AG04449 (cell line): ENCODE results near the gene MNT.

Experiments used
- CTCF ChIA-PET: fragments of 350-600 bp; formaldehyde crosslinking; extraction: SDS; loops from one replicate; lab custom pipeline; 2021; ENCODE audit warnings: antibody characterized with exemption; lab: Yijun Ruan, JAX
- POLR2A ChIA-PET: fragments of 400-600, 350-600 bp; formaldehyde crosslinking; extraction: SDS; loops from one replicate; lab custom pipeline; 2020; ENCODE audit warnings: antibody characterized with exemption, inconsistent platforms; lab: Yijun Ruan, JAX
- DNase-seq: peaks from one replicate; pipeline ENCODE4 v3.0.0-alpha.2; 2010; ENCODE audit warnings: low read depth, low spot score
- H3K4me3 ChIP-seq: 2 replicates; pipeline ENCODE4 v1.5.1; 2011; ENCODE audit warnings: low read depth, mild to moderate bottlenecking, control low read depth, low read length
- CTCF ChIP-seq: IDR thresholded peaks from one replicate; pipeline ENCODE4 v1.5.1; 2011; ENCODE audit warnings: mild to moderate bottlenecking, moderate library complexity, low read length, control low read depth, inconsistent platforms; ENCODE audit not compliant: insufficient read depth; ENCODE audit errors: missing control alignments

Gene MNT

GRCh38 chr17:2365132-2365531 lies 35.7 kb downstream of the MNT start:
- no peak for DNase-seq
- H3K4me3 ChIP-seq = no peak overlapping the region
- TF ChIP-seq CTCF = no peak
- ChIA-PET POLR2A (no interaction called here), CTCF (interaction anchor here (1.6 to 11.0 kb wide), 3 partner anchors 12 to 51 kb away, joined by 4 to 80 read pairs (median 16); no protein-coding TSS in a partner anchor)

GRCh38 chr17:2364763-2365116 lies 36.1 kb downstream of the MNT start:
- H3K4me3 ChIP-seq = no peak overlapping the region
- ChIA-PET CTCF (interaction anchor here (1.1 to 11.0 kb wide), 4 partner anchors 12 to 51 kb away, joined by 4 to 80 read pairs (median 10); no protein-coding TSS in a partner anchor), POLR2A (no interaction called here)
- no peak for TF ChIP-seq CTCF
- DNase-seq = no peak

GRCh38 chr17:2363851-2364762 lies 36.8 kb downstream of the MNT start:
- DNase-seq = no peak
- TF ChIP-seq CTCF = no peak
- CTCF ChIA-PET = interaction anchor here (0.8 to 11.0 kb wide), 5 partner anchors 11 to 52 kb away, joined by 4 to 80 read pairs (median 5); no protein-coding TSS in a partner anchor

GRCh38 chr17:2363318-2363717 lies 37.5 kb downstream of the MNT start:
- CTCF ChIA-PET = interaction anchor here (0.8 to 11.0 kb wide), 2 partner anchors 11 to 20 kb away, joined by 4 to 80 read pairs; no protein-coding TSS in a partner anchor

More at GRCh38 chr17:2363851-2364762, 36.8 kb downstream of the MNT start:
- POLR2A ChIA-PET = no interaction called here
- no peak overlapping the region for H3K4me3 ChIP-seq

GRCh38 chr17:2362881-2363280 lies 38.0 kb downstream of the MNT start:
- ChIA-PET CTCF (interaction anchor here (11.0 kb wide), 1 partner anchor 10 kb away, joined by 80 read pairs; no protein-coding TSS in a partner anchor), POLR2A (no interaction called here)
- TF ChIP-seq CTCF = no peak

More at GRCh38 chr17:2363318-2363717, 37.5 kb downstream of the MNT start:
- H3K4me3 ChIP-seq = no peak overlapping the region
- DNase-seq = no peak
- no peak for TF ChIP-seq CTCF
- POLR2A ChIA-PET = no interaction called here

GRCh38 chr17:2362416-2362815 lies 38.4 kb downstream of the MNT start:
- no peak overlapping the region for H3K4me3 ChIP-seq
- TF ChIP-seq CTCF = no peak
- CTCF ChIA-PET = interaction anchor here (11.0 kb wide), 1 partner anchor 10 kb away, joined by 80 read pairs; no protein-coding TSS in a partner anchor
- POLR2A ChIA-PET = no interaction called here
- no peak for DNase-seq

More at GRCh38 chr17:2362881-2363280, 38.0 kb downstream of the MNT start:
- DNase-seq = no peak
- H3K4me3 ChIP-seq = no peak overlapping the region
